ENCODE data around the gene ZNF609. TPM values are rescaled to one million over a fixed set of nuclear protein-coding genes. Genes with fewer than 3 reads are reported as not detected.

Gene ZNF609
- polyA plus RNA-seq, 2 of the 4 experiments (the other 2 are of a cell fraction), result 19.6 to 39.9 TPM

- TF ChIP-seq PBX3 (IDR thresholded peaks at IDR 0.05), result no peak
- TF ChIP-seq ZC3H11A (IDR thresholded peaks at IDR 0.05), result no peak
- TF ChIP-seq RAD21 (conservative IDR thresholded peaks at IDR 0.05 in 1 of 2, IDR thresholded peaks at IDR 0.05 in 1 of 2), result no peak
- no peak for TF ChIP-seq JUN (IDR thresholded peaks at IDR 0.05)
- TF ChIP-seq NPAS2 (CRISPR knock-in tag; IDR thresholded peaks at IDR 0.05; ENCODE audit: borderline replicate concordance), result no peak
- TF ChIP-seq JUNB (IDR thresholded peaks at IDR 0.05), result no peak
- no peak for TF ChIP-seq FOXS1 (CRISPR knock-in tag; IDR thresholded peaks at IDR 0.05)
Measured at GRCh38 chr15:64528871-64529270, 68.5 kb downstream of the ZNF609 start (continued).

GRCh38 chr15:64530472-64530871 is 70.1 kb downstream of the ZNF609 start:
- TF ChIP-seq POLR2AphosphoS2 (conservative IDR thresholded peaks at IDR 0.05; ENCODE audit: low read length) (no peak), KDM5A (IDR thresholded peaks at IDR 0.05) (no peak), NFE2L2 (conservative IDR thresholded peaks at IDR 0.05; ENCODE audit: low read length) (no peak), HES2 (IDR thresholded peaks at IDR 0.05) (no peak), EP300 (IDR thresholded peaks at IDR 0.05) (no peak), PBX3 (IDR thresholded peaks at IDR 0.05) (no peak), CHD4 (IDR thresholded peaks at IDR 0.05; ENCODE audit: borderline replicate concordance) (no peak)
- Histone ChIP-seq H3K27ac (no peak overlapping the region), H3K4me2 (no peak overlapping the region), H3K9me3 (no peaks in the 10 kb centered on the region), H3K4me3 (no peak overlapping the region), H3K4me1 (peaks cover 36% of the 10 kb centered on the region)
- no peak for FAIRE-seq
- no peak for ATAC-seq
- WGBS (ENCODE audit: missing lambda C conversion rate), result 85% methylated on average over 1 of the region's 1 CpG
- ChIA-PET POLR2A (no interaction called here), CTCF (interaction anchor here (0.9 to 1.9 kb wide), 5 partner anchors 14 to 193 kb away, joined by 3 to 4 read pairs (median 3); no protein-coding TSS in a partner anchor)
- no peak for DNase-seq (ENCODE audit: low read depth in 1 of 2, low spot score in 1 of 2)

GRCh38 chr15:64530918-64531317 is 70.5 kb downstream of the ZNF609 start:
- FAIRE-seq, result no peak
- DNase-seq (ENCODE audit: low read depth in 1 of 2, low spot score in 1 of 2), result no peak
- CTCF ChIA-PET, result interaction anchor here (0.9 to 1.9 kb wide), 5 partner anchors 14 to 194 kb away, joined by 3 to 4 read pairs (median 3); no protein-coding TSS in a partner anchor
- no peak overlapping the region for H3K27ac ChIP-seq
- ATAC-seq, result no peak
- POLR2A ChIA-PET, result no interaction called here
- peaks cover 37% of the 10 kb centered on the region for H3K4me1 ChIP-seq
- H3K4me3 ChIP-seq, result no peak overlapping the region
- no peak overlapping the region for H3K4me2 ChIP-seq
- H3K9me3 ChIP-seq, result no peaks in the 10 kb centered on the region
- TF ChIP-seq MAZ (IDR thresholded peaks at IDR 0.05; ENCODE audit: borderline replicate concordance, low read depth, low read length) (no peak), ATOH8 (CRISPR knock-in tag; IDR thresholded peaks at IDR 0.05; ENCODE audit: low read depth) (no peak), HOXB5 (CRISPR knock-in tag; IDR thresholded peaks at IDR 0.05) (no peak), ZC3H11A (IDR thresholded peaks at IDR 0.05) (no peak), RFX5 (IDR thresholded peaks at IDR 0.05) (no peak), MAFK (IDR thresholded peaks at IDR 0.05; ENCODE audit: partially characterized antibody) (no peak), CHD2 (IDR thresholded peaks at IDR 0.05; ENCODE audit: low read length, partially characterized antibody) (no peak), USF2 (IDR thresholded peaks at IDR 0.05) (no peak), E2F6 (IDR thresholded peaks at IDR 0.05; ENCODE audit: borderline replicate concordance, low read depth) (no peak), POLR2A (IDR thresholded peaks at IDR 0.05; ENCODE audit: low read length) (no peak), POLR2AphosphoS2 (conservative IDR thresholded peaks at IDR 0.05; ENCODE audit: low read length) (no peak), HMGXB4 (CRISPR knock-in tag; IDR thresholded peaks at IDR 0.05; ENCODE audit: borderline replicate concordance) (no peak), JUN (IDR thresholded peaks at IDR 0.05) (no peak), ELK1 (IDR thresholded peaks at IDR 0.05; ENCODE audit: low read depth, low read length) (no peak), KDM1A (IDR thresholded peaks at IDR 0.05; ENCODE audit: low read depth) (no peak), BCL3 (IDR thresholded peaks at IDR 0.05) (no peak), KDM5A (IDR thresholded peaks at IDR 0.05) (no peak)

Measured in A549 (cell line).